ENCODE measurements around the gene ANGPTL2.

ANGPTL2 gene

DNA sequence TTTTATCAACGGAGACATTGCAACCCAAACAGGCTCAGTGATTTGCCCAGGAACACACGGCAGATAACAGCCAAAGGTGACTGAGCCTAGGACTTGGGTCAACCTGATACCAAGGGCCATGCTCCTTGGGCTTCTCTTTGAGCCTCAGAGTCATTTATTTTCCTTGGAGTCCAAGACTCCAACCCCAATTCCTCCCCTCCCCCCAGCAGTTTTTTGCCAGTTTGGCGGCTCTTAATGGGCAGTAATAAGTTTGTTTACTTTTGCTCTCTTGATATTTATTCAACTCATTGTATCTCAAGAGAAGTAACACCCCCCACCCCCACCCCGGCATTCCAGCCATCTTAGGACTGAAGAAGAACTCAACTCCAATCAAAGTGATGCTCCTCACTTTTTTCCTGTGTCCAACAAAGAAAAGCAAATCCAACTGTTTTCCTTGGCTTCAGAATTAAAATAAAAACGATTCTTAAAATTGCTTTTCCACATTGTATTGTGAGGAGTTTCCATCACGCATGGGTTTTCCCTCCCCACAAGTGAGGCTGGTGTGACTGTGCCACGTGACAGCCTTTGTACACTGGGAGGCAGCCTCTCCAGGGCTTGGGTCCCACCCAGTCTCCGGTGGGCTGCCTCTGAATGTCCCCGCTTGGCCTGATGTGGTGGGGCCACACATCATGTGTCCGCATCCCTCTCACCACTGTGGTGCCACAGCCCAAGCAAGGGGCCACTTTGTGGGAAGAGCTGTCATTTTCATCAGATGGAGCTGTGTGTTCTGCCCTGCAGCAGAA, 9.1 kb downstream of the ANGPTL2 start:
- Histone ChIP-seq H3K9me3 (ENCODE audit: control insufficient read depth, insufficient read depth, low read depth, low read length) (no peaks in the 10 kb centered on the region), H3K36me3 (ENCODE audit: control insufficient read depth, insufficient read depth, low read length) (no peaks in the 10 kb centered on the region), H3K27me3 (ENCODE audit: control insufficient read depth, insufficient read depth, low read length) (no peaks in the 10 kb centered on the region), H3K4me3 (ENCODE audit: low read depth, low read length) (no peak overlapping the region), H3K27ac (ENCODE audit: low read depth, low read length) (no peak overlapping the region), H3K9ac (ENCODE audit: low read length) (no peak overlapping the region), H3K4me1 (ENCODE audit: control insufficient read depth, insufficient read depth, low read length) (peaks cover 26% of the 10 kb centered on the region)

DNA sequence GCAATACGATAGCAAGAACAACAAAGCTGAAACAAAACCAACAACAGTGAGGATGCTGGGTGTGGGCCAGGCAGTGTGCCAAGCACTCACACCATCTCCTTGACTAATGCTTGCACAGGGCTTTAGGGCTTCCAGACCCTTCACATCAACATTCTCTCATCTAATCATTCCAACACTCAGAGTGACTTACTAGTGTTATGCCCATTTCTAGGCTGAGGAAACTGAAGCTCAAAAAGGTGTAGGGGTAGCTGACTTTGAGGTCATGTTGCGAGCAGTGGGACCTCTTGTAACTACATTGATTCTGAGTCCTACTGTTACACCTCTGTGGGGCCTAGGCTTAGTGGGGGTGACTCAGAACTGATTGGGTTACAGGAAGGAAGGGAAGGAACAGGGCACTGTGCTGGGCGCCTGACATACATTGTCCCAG, 9.7 kb downstream of the ANGPTL2 start:
- no peaks in the 10 kb centered on the region for H3K27me3 ChIP-seq (ENCODE audit: control insufficient read depth, insufficient read depth, low read length)
- no peak overlapping the region for H3K4me3 ChIP-seq (ENCODE audit: low read depth, low read length)

DNA sequence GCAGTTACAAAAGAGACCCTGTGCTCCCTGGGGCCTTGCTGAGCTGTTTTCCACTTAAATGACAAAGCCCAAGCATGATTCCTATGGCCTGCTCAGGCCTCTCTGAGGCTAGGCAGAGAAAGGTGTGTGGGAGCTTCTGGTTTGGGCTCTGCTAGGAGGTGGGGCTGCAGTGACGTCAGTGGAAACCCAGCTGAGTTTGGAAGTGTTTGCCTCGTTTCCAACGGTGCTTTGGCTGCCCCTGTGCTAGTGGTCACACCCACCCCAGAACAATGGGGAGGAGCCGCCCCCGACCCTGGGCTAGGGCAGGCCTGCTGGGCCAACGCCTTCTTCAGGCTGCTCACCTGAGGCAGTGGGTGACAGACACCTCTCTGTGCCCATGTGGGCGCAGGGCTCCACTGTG, 10.4 kb downstream of the ANGPTL2 start:
- H3K9me3 ChIP-seq (ENCODE audit: control insufficient read depth, insufficient read depth, low read depth, low read length), result no peaks in the 10 kb centered on the region
- peak overlapping the region; percentile 61; the same call in 1 of the 2 replicates for H3K27ac ChIP-seq (ENCODE audit: low read depth, low read length)
- no peak overlapping the region for H3K4me3 ChIP-seq (ENCODE audit: low read depth, low read length)
- no peak overlapping the region for H3K9ac ChIP-seq (ENCODE audit: low read length)
- H3K27me3 ChIP-seq (ENCODE audit: control insufficient read depth, insufficient read depth, low read length), result no peaks in the 10 kb centered on the region
- H3K36me3 ChIP-seq (ENCODE audit: control insufficient read depth, insufficient read depth, low read length), result no peaks in the 10 kb centered on the region
- H3K4me1 ChIP-seq (ENCODE audit: control insufficient read depth, insufficient read depth, low read length), result peaks cover 26% of the 10 kb centered on the region

More for the DNA sequence above, 9.7 kb downstream of the ANGPTL2 start:
- no peak overlapping the region for H3K9ac ChIP-seq (ENCODE audit: low read length)
- no peaks in the 10 kb centered on the region for H3K9me3 ChIP-seq (ENCODE audit: control insufficient read depth, insufficient read depth, low read depth, low read length)
- no peak overlapping the region for H3K27ac ChIP-seq (ENCODE audit: low read depth, low read length)
- peaks cover 26% of the 10 kb centered on the region for H3K4me1 ChIP-seq (ENCODE audit: control insufficient read depth, insufficient read depth, low read length)
- no peaks in the 10 kb centered on the region for H3K36me3 ChIP-seq (ENCODE audit: control insufficient read depth, insufficient read depth, low read length)

DNA sequence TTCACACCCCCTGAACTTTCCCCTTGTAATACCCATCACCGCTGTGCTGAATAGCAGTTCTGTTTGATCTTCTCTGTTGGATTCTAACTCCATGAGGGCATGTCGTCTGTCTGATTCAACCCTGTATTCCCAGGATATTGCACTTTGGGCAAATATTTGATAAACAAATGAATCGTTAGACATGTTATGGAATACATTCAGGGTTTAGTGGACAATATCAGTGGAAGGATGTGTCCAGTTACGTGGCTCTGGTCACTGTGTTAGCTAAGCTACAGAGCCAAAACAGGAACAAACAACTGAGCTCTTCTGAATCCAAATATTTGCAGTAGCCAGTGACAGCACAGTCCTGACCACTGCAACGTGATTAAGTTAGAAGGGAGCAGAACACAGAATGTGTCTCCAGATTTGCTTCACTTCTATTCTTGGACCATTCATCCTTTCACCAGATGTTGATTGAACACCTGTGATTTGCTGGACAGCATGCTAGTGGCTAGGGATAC, 13.2 kb downstream of the ANGPTL2 start:
- Histone ChIP-seq H3K27me3 (ENCODE audit: control insufficient read depth, insufficient read depth, low read length) (no peaks in the 10 kb centered on the region), H3K9me3 (ENCODE audit: control insufficient read depth, insufficient read depth, low read depth, low read length) (no peaks in the 10 kb centered on the region), H3K36me3 (ENCODE audit: control insufficient read depth, insufficient read depth, low read length) (peaks cover 3% of the 10 kb centered on the region; the same call in 1 of the 2 replicates), H3K4me1 (ENCODE audit: control insufficient read depth, insufficient read depth, low read length) (peaks cover 23% of the 10 kb centered on the region), H3K9ac (ENCODE audit: low read length) (no peak overlapping the region), H3K4me3 (ENCODE audit: low read depth, low read length) (no peak overlapping the region), H3K27ac (ENCODE audit: low read depth, low read length) (no peak overlapping the region)

DNA sequence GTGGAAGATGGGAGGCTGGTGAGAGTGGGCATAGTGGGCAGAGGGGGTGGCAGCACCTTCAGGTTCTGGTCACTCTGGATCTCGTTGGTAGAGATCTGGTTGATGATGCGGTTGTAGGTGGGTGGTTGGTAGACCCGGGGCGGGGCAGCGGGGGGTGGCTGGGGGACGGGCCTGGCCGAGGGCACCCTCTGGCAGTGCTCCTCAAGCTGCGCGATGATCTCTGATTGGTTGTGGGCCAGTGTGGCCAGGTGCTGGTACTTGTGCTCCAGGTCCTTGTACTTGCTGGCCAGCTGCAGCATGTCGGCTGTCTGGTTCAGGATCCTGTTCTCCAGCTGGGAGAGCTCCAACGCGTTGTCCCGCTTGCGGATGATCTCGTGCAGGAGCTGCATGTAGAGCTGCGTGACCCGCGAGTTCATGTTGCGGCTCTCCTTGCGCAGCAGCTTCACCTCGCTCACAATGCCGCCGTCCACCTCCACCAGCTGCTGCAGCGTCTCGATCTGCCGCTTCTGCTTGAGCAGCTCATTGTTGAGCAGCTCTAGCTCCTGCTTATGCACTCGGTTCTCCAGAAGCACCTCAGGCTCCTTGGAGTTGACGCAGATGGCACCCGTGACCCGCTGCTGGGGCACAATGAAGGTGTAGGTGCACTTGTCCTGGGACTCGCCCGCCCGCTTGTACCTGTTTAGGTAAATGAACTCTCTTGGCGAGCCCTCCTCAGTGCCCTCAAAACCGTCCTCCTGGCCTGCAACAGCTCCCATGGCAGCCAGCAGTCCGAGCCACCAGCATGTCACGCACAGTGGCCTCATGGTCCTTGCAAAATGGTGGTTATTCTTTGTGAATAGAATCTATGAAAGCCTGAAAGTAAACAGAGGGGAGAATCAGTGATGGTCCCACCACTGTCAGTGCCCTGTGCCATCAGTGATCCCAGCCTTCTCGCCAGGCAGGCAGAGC, 14.2 kb downstream of the ANGPTL2 start:
- Histone ChIP-seq H3K4me3 (ENCODE audit: low read depth, low read length) (no peak overlapping the region), H3K36me3 (ENCODE audit: control insufficient read depth, insufficient read depth, low read length) (peaks cover 4% of the 10 kb centered on the region), H3K9me3 (ENCODE audit: control insufficient read depth, insufficient read depth, low read depth, low read length) (no peaks in the 10 kb centered on the region), H3K4me1 (ENCODE audit: control insufficient read depth, insufficient read depth, low read length) (peaks cover 23% of the 10 kb centered on the region), H3K9ac (ENCODE audit: low read length) (no peak overlapping the region), H3K27ac (ENCODE audit: low read depth, low read length) (no peak overlapping the region), H3K27me3 (ENCODE audit: control insufficient read depth, insufficient read depth, low read length) (no peaks in the 10 kb centered on the region)

DNA sequence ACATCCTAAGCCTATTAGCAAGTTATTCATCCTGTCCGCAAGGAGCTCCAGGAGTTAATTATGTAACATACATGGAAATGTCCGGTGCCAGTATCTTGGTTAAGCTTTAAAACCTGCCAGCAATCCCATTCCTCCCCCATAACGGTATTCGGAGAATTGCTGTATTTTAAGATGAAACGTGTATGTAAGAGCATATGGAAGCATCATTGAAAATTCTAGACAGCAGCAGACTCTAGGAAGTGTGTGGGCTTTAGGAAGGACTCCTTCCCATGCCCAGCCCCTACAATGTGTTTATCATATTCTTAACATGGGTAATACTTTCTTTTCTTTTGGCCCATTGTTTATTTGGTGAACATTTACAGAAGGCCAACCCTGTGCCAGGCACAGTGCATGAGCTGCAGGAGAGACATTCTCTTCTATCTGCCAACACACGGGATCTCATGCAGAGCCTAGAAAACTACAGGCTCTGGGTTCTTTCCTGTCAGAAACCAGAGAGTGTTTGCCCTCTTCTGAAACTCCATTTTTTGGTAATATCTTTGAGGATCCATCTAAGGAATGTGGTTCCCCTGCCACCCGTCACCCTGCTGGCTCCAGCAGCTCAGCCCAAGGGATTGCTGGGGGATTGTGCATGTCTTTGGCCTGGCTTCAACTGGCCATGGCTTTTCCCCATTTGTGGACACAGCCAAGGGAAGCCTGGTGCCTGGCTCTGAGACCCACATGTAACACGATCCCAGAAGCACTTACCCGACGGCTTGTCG, 15.1 kb downstream of the ANGPTL2 start:
- Histone ChIP-seq H3K9me3 (ENCODE audit: control insufficient read depth, insufficient read depth, low read depth, low read length) (no peaks in the 10 kb centered on the region), H3K4me1 (ENCODE audit: control insufficient read depth, insufficient read depth, low read length) (peaks cover 14% of the 10 kb centered on the region), H3K27me3 (ENCODE audit: control insufficient read depth, insufficient read depth, low read length) (no peaks in the 10 kb centered on the region), H3K9ac (ENCODE audit: low read length) (no peak overlapping the region), H3K27ac (ENCODE audit: low read depth, low read length) (no peak overlapping the region), H3K36me3 (ENCODE audit: control insufficient read depth, insufficient read depth, low read length) (peaks cover 7% of the 10 kb centered on the region), H3K4me3 (ENCODE audit: low read depth, low read length) (no peak overlapping the region)

DNA sequence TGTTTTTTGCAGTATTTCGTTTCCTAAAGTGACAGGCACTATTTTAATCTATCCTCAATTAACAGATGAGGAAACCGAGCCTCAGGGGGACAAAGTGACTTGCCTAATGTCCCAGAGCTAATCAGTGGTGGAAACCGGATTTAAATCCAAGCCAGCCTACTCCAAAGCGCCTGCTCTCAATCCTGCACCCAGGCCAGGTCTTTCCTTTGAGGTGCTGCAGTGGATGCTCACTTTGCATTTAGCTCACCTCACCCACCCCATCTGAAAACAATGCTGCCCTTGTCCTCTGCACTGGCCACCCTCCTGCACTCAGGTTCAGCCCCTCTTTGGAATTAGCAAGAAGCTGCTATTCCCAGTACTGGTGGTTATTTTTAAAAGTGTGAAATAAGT, 16.0 kb downstream of the ANGPTL2 start:
- H3K9ac ChIP-seq (ENCODE audit: low read length), result no peak overlapping the region
- H3K36me3 ChIP-seq (ENCODE audit: control insufficient read depth, insufficient read depth, low read length), result peaks cover 7% of the 10 kb centered on the region
- peaks cover 7% of the 10 kb centered on the region for H3K4me1 ChIP-seq (ENCODE audit: control insufficient read depth, insufficient read depth, low read length)
- no peaks in the 10 kb centered on the region for H3K9me3 ChIP-seq (ENCODE audit: control insufficient read depth, insufficient read depth, low read depth, low read length)
- no peaks in the 10 kb centered on the region for H3K27me3 ChIP-seq (ENCODE audit: control insufficient read depth, insufficient read depth, low read length)
- no peak overlapping the region for H3K4me3 ChIP-seq (ENCODE audit: low read depth, low read length)
- no peak overlapping the region for H3K27ac ChIP-seq (ENCODE audit: low read depth, low read length)

DNA sequence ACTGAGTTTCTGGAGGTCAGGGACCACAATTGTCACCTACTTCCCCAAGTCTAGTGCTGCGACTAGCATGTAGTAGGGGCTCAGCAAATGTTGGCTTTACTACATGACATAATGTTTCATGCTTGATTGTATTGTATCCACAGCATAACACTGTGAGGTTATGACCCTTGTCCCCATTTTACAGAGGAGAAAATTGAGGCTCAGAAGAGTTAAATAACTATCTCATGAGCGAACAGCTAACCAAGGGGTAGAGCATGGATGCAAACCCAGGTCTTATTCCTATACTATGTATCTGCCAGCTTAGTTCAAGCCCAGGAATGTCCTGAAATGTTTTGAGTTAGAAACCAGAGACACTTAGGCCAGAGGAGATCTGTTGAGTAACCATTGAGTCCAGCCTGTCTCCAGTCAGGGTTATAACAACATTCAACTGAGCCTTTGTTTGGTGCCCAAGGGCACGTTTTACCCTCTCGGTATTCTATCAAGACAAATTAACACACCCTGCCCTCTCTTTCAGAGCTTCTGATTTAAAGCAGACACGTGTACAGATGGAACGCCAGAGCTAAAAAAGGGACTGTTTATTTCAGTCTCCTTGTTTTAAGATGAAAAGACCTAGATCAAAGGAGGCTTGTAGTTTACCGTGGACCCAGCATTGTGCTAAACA, 16.5 kb downstream of the ANGPTL2 start:
- H3K4me1 ChIP-seq (ENCODE audit: control insufficient read depth, insufficient read depth, low read length), result peaks cover 2% of the 10 kb centered on the region
- H3K27ac ChIP-seq (ENCODE audit: low read depth, low read length), result no peak overlapping the region
- H3K9ac ChIP-seq (ENCODE audit: low read length), result no peak overlapping the region

DNA sequence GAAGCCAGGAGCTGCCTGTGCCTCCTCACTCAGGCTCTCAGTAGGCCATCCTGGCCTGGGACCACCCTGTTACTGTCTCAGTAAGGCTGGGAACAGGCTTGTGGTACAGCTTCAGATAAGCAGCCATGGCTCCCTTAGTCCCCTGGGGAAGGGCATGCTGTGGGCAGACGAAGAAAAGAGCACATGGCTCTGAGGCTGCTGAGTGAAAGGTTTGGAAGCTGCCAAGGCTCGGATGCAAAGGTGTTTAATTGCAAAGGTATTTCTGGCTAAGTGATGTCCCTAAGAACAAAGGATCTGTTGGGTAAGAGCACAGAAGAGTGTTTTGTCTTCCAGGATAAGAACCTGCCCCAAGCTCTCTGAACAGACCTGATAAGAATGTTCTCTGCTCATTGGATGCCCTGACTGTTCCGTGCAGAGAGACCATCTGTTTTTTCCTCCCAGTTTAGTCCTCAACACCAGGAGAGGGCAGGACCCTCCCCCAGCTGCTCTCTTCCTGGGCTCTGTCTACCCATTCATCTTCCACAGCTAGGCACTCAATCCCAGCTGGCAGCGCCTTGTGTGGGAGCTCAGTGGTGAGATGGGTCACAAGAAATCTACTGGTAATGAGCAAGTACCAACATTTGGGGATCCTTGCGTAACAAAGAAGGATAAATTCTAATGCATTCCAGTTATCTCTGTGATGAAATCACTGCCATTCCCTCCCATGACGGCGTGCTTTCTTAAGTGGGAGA, 17.7 kb downstream of the ANGPTL2 start:
- Histone ChIP-seq H3K9ac (ENCODE audit: low read length) (no peak overlapping the region), H3K36me3 (ENCODE audit: control insufficient read depth, insufficient read depth, low read length) (peaks cover 7% of the 10 kb centered on the region), H3K9me3 (ENCODE audit: control insufficient read depth, insufficient read depth, low read depth, low read length) (no peaks in the 10 kb centered on the region), H3K4me1 (ENCODE audit: control insufficient read depth, insufficient read depth, low read length) (no peaks in the 10 kb centered on the region; the same call in 1 of the 2 replicates), H3K27me3 (ENCODE audit: control insufficient read depth, insufficient read depth, low read length) (no peaks in the 10 kb centered on the region), H3K4me3 (ENCODE audit: low read depth, low read length) (no peak overlapping the region), H3K27ac (ENCODE audit: low read depth, low read length) (no peak overlapping the region)

More for the DNA sequence above, 16.5 kb downstream of the ANGPTL2 start:
- Histone ChIP-seq H3K36me3 (ENCODE audit: control insufficient read depth, insufficient read depth, low read length) (peaks cover 7% of the 10 kb centered on the region), H3K27me3 (ENCODE audit: control insufficient read depth, insufficient read depth, low read length) (no peaks in the 10 kb centered on the region), H3K4me3 (ENCODE audit: low read depth, low read length) (no peak overlapping the region), H3K9me3 (ENCODE audit: control insufficient read depth, insufficient read depth, low read depth, low read length) (no peaks in the 10 kb centered on the region)

DNA sequence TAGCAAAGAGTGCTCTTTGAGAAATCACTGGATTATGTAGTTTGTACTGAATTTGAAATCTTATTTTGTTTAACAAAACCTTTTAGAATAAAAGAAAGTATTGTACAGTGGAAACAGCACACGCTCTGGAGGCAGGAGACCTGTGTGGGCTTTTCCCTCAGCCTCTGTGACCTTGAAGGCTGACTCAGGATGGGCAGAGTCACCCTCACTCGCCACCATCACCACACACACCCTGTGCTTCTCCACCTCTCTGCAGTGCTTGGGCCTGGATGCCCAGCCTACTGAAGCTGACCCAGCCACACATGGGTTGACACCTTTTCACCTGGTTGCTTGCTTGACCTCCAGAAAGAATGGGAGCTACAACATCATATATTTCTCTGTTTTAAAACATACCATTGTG, 19.6 kb downstream of the ANGPTL2 start:
- H3K27ac ChIP-seq (ENCODE audit: low read depth, low read length), result no peak overlapping the region
- no peak overlapping the region for H3K9ac ChIP-seq (ENCODE audit: low read length)
- H3K4me1 ChIP-seq (ENCODE audit: control insufficient read depth, insufficient read depth, low read length), result no peaks in the 10 kb centered on the region; the same call in 1 of the 2 replicates
- H3K9me3 ChIP-seq (ENCODE audit: control insufficient read depth, insufficient read depth, low read depth, low read length), result no peaks in the 10 kb centered on the region
- H3K27me3 ChIP-seq (ENCODE audit: control insufficient read depth, insufficient read depth, low read length), result no peaks in the 10 kb centered on the region
- peaks cover 7% of the 10 kb centered on the region for H3K36me3 ChIP-seq (ENCODE audit: control insufficient read depth, insufficient read depth, low read length)
- H3K4me3 ChIP-seq (ENCODE audit: low read depth, low read length), result no peak overlapping the region

Data from HUES6 (cell line).